Peyer's patch (tissue), 4 donors: Measurements from ENCODE around the gene PSD.

Source experiments
- CTCF ChIP-seq, 6 experiments: fragments of 450-650 bp in 4 of 6; fragments of 200-600 bp in 2 of 6; sonication (generic) in 1 of 6; IDR thresholded peaks; one replicate each; pipeline ENCODE4 v1.5.1; 2017 to 2019; ENCODE audit warnings: antibody characterized with exemption in 6 of 6, mild to moderate bottlenecking in 3 of 6, moderate library complexity in 1 of 6
- POLR2A ChIP-seq, 2 donors: fragments of 450-650 bp; IDR thresholded peaks; one replicate each; pipeline ENCODE4 v1.5.1; 2017; ENCODE audit warnings: antibody characterized with exemption in 2 of 2, mild to moderate bottlenecking in 2 of 2, moderate library complexity in 2 of 2

DNA sequence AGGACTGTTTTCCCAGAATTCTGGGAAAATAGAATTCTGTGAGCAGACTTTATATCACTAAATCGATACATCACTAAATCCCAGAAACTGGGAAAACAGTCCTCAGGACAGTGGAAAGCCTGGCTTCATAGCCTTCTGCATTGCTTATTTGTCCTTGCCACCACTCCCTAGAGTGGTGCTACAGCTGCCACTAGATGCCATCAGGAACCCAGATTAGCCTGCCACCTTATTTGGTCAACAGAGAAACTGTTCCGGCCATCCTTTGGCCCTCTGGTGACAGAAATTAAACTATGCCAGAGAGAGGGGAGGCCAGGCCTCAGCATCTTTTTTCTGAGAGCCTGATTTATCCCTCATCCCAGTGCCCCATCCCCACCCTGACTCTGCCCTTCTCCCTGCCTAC is 42.7 kb downstream of the PSD start:
- TF ChIP-seq POLR2A (IDR thresholded peaks at IDR 0.05), result no peak
- no peak for TF ChIP-seq CTCF (IDR thresholded peaks at IDR 0.05)
